Measurements from ENCODE around the gene MRPL42.

DNA sequence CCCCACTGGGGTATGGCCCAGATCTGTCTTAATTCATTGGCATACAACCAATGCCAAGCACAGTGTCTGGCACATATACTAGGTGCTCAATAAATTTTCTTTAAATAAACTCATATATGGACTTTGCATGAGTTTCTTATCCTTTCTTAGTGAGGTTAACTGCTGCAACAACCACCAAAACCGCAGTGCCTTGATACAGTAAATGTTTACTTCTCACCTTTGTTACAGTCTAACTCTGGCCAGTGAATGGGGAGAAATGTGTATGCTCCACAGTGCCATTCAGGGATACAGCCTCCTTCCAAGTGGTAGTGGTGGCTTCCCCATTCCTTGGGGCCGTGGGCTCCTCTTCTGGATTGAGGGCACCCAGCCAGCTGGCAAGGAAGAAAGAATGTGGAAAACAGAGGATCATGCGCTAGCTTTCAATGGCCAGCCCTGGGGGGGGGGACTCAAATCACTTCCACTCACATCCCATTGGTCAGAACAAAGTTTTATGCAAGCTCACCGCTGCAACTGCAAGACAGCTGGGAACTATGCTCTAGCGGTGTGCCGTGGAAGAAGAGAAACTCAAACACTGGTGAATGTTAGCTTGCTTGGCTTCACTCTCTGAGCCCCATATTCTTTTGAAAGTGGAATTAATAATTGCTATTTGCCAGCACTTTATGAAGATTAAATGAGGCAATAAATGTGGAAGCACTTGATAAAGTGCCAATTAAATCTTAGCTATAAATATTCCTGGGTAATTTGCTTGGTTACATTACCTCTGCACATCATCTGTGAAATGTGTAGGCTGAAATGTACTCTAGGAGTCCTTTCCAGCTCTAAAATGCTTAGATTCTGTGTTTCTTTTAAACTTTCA, 54.1 kb downstream of the MRPL42 start:
- no peak for TF ChIP-seq CTCF (conservative IDR thresholded peaks at IDR 0.05; ENCODE audit: low read depth, low read length)
- TF ChIP-seq RCOR1 (IDR thresholded peaks at IDR 0.05; ENCODE audit: insufficient replicate concordance, low read length) = no peak
- TF ChIP-seq BHLHE40 (IDR thresholded peaks at IDR 0.05; ENCODE audit: low read depth, low read length) = no peak
- TF ChIP-seq POLR2A (IDR thresholded peaks at IDR 0.05; ENCODE audit: low read depth, low read length) = no peak
